A673 (cell line): ENCODE data around the gene AGAP1.

ENCODE experiments used
- CTCF ChIP-seq: fragments of 300-800, 200-600 bp; sonication (generic); conservative IDR thresholded peaks from 2 replicates; pipeline ENCODE4 v1.5.1; 2017; ENCODE audit warnings: low read depth, mild to moderate bottlenecking, antibody characterized with exemption, low read length, moderate library complexity, mixed read lengths
- EZH2 ChIP-seq: fragments of 200-600 bp; sonication (generic); IDR thresholded peaks from 2 replicates; pipeline ENCODE4 v1.6.1; 2017; ENCODE audit warnings: borderline replicate concordance, low read depth, mild to moderate bottlenecking, mixed read lengths, antibody characterized with exemption, low read length; ENCODE audit not compliant: poor library complexity, severe bottlenecking

GRCh38 chr2:235601960-235602704, 108.3 kb downstream of the AGAP1 start:
- TF ChIP-seq CTCF (no peak), EZH2 (no peak)
